ENCODE data around the gene NANOS1.
A peak's percentile ranks its signal among the peaks of the same experiment; 100 is the strongest.

The NANOS1 gene

DNA sequence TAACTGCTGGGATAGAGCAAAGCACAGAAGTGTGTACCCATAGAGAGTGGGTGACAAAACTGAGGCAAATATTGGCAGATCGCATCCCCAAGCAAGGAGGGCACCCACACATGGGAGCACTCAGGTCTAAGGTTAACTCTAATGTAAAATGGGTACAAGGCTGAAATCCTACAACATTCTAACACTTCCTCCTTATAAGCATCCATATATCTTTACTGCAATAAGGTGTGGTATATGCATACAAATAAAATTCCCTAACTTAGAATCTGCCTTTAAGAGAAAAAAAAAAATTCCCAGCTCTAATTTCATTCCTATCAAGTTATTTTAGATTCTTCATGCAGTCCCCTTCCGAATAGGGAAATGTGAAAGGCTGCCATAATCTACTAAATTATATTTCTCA is 32.4 kb downstream of the NANOS1 start:
- DNase-seq = no peak

DNA sequence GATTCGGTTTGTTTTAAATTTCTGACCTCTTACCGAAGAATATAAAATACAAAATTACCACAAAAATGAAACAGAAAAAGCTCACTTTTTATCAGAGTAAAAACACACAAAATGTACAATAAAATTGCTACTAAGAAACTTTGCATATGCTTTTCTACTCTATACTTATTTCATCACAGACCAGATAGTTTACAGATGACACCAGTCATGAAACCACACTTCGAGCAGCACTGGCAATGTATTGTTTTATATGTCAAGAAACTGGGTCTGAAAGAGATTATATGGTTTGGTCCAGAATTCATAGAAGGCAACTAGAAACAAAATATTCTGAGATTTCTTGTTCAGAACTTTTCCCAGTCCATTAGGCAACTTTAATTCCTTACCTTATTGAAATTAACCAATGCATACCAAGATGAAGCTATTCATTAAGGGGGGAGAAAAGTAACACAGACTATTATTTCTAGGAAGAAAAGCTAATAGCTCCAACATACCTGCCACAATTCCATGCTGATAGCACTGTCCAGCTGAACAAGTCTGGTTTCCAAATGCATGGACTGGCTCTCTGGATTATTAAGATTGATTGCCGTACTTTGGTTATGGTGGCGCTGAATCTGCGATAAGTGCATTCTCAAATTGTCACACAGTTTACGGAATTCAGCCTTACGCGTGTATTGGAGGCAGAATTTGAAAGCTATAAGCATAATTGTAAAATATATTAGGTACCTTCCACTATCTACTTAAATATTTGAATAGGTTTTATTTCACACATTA is 41.1 kb downstream of the NANOS1 start:
- DNase-seq = no peak

DNA sequence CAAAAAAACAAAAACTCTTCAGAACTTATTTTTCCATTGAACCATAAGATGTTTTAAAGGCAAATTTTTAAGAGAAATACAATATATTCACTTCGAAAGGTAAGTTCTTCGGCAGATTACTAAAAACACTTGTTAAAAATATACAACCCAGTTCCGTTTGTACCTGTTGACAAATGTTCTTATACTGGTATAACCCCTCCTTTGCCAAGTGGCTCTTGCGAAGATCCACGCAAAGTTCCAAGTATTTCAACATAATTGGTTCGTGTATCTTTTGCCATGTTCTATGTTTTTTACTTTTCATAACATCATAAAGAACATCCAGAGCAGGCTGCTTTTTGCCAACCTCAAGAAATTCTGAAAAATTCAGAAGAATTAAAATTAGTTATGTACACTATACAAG is 44.1 kb downstream of the NANOS1 start:
- no peak for DNase-seq

GRCh38 chr10:119078422-119079179 is 49.1 kb downstream of the NANOS1 start:
- no peak for DNase-seq

DNA sequence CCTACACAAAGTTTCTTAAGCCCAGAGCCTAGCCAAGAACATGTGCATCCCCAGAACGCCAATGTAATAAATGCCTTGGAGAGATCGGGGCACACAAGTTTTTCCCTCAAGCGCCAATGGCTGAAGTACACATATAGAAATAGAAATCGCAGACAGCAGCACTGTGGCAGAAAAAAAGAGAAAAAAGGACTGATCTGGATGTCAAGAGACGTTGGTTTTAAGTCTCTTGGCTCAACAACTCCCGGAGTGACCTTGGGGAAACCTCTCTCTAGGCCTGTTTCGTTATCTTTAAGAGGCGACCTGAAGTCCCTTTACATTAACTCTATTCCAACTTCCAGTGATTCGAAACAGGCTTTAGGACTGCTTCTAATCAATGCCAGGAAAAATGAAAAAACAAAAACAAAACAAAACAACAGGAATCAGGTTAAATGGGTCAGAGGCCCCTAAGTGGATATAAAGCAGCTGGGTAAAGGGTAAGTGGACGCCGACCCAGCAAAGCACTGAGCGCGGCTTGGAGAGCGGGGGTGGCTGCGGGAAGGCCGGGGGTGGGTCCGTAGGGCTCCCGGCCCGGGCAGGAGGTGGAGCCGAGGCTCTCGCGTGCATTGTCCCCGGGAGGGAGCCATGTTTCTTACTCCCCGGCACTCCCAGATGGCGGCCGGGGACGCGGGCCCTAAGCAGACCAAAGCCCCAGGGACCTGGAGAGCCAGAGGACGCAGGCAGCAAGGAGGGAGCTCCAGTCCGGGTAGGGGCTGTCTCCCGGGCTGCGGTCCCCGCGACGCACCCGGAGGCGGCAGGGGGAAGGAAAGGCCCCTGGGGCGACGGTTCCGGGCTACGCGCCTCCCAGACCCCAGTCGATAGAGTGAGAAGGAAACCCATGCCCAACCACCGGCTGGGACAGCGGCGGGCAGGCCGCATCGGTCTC is 50.3 kb downstream of the NANOS1 start:
- peak; percentile 53 for DNase-seq

DNA sequence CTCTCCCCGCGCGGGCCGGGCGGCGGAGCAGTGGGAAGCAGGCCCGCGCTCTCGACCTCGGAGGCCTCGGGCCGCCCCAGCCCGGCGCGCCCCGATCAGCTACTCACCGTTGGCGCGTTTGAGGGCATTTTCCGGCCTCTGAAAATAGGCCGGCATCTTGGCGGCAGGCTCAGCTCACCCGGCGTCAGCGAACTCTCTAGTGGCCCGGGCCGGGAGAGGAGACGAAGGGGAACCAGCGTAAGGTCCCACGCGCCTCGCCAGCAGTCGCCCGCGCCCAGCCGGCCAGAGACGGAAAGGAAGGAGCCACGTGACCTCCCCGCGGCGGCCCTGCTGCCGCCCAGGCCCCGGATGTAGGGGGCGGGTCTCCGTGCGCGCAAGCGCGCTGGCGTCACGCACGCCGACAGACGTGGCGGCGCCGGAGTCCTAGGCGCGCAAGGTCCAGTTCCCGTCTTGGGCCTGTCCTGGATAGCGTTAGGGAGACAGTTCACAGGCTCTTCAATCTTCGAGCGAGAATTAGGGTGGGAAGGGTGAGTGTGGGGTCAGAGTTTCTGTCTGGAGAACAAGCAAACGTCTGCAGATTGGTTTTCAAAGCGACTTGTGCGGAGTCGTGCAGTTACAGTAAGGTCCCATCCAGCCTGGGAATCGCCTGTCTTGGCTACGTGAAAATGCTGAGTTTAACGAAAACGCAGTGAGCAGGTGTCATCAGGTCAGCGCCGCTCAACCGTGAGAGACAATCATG is 51.2 kb downstream of the NANOS1 start, which contains the start of gene EIF3A:
Gene EIF3A (minus strand): TSS at position 297 of the 739 bp plus-strand sequence. CDS start 141 bp downstream, at position 156.
- peak; percentile 85 for DNase-seq

Data from NK-92 treated with Interleukin-12 subunit alpha and Interleukin-12 subunit beta, amount 100 ng/mL, for 24 hours (cell line).